KMS-11 (cell line): ENCODE data around the gene NRP1.

Experiments
- H2AFZ ChIP-seq: fragments of 200-600 bp; sonication (generic); 2 replicates; pipeline ENCODE4 v1.6.1; 2016; ENCODE audit warnings: antibody characterized with exemption, mixed run types, low read depth
- H3K27ac ChIP-seq: fragments of 200-600 bp; sonication (generic); 2 replicates; pipeline ENCODE4 v1.6.1; 2016; ENCODE audit warnings: mild to moderate bottlenecking, mixed run types
- H3K27me3 ChIP-seq: fragments of 200-600 bp; sonication (generic); 2 replicates; pipeline ENCODE4 v1.6.1; 2017; ENCODE audit warnings: mild to moderate bottlenecking, low read depth, mixed run types, moderate library complexity; ENCODE audit not compliant: insufficient read depth
- H3K36me3 ChIP-seq: fragments of 200-600 bp; sonication (generic); 2 replicates; pipeline ENCODE4 v1.6.1; 2017; ENCODE audit warnings: mild to moderate bottlenecking, mixed run types; ENCODE audit not compliant: insufficient read depth
- H3K4me1 ChIP-seq: fragments of 200-600 bp; sonication (generic); 2 replicates; pipeline ENCODE4 v1.6.1; 2016; ENCODE audit warnings: mild to moderate bottlenecking, low read depth, mixed run types; ENCODE audit not compliant: poor library complexity, severe bottlenecking
- H3K4me2 ChIP-seq: fragments of 200-600 bp; sonication (generic); 2 replicates; pipeline ENCODE4 v1.7.0; 2016; ENCODE audit warnings: mild to moderate bottlenecking, mixed run types
- H3K4me3 ChIP-seq: fragments of 200-600 bp; sonication (generic); IDR thresholded peaks from 2 replicates; pipeline ENCODE4 v1.6.1; 2017; ENCODE audit warnings: low read depth, low read length, mixed read lengths; ENCODE audit not compliant: insufficient read depth
- H3K79me2 ChIP-seq: fragments of 200-600 bp; sonication (generic); 2 replicates; pipeline ENCODE4 v1.6.1; 2016; ENCODE audit warnings: low read depth, mixed run types; ENCODE audit not compliant: insufficient read depth
- H3K9ac ChIP-seq: fragments of 200-600 bp; sonication (generic); 2 replicates; pipeline ENCODE4 v1.6.1; 2016; ENCODE audit warnings: mild to moderate bottlenecking, mixed run types
- H4K20me1 ChIP-seq: fragments of 200-600 bp; sonication (generic); 2 replicates; pipeline ENCODE4 v1.6.1; 2016; ENCODE audit warnings: mild to moderate bottlenecking, mixed run types; ENCODE audit not compliant: insufficient read depth
- CTCF ChIP-seq: fragments of 200-600 bp; sonication (generic); conservative IDR thresholded peaks from 2 replicates; pipeline ENCODE4 v1.6.1; 2017; ENCODE audit warnings: low read depth, mild to moderate bottlenecking, antibody characterized with exemption, low read length, moderate library complexity, mixed read lengths

NRP1 gene

GRCh38 chr10:33164060-33164709 is 170.3 kb downstream of the NRP1 start:
- Histone ChIP-seq H3K9ac (no peak overlapping the region), H3K4me1 (no peaks in the 10 kb centered on the region)

GRCh38 chr10:33162248-33162575 is 172.3 kb downstream of the NRP1 start:
- Histone ChIP-seq H2AFZ (no peak overlapping the region), H4K20me1 (no peaks in the 10 kb centered on the region), H3K36me3 (no peaks in the 10 kb centered on the region), H3K27ac (no peak overlapping the region), H3K27me3 (no peaks in the 10 kb centered on the region), H3K9ac (no peak overlapping the region), H3K79me2 (no peaks in the 10 kb centered on the region), H3K4me2 (no peak overlapping the region), H3K4me3 (no peak overlapping the region), H3K4me1 (no peaks in the 10 kb centered on the region)
- TF ChIP-seq CTCF: no peak

More at GRCh38 chr10:33164060-33164709, 170.3 kb downstream of the NRP1 start:
- Histone ChIP-seq H3K4me3 (no peak overlapping the region), H4K20me1 (no peaks in the 10 kb centered on the region), H3K27ac (no peak overlapping the region), H3K4me2 (no peak overlapping the region), H3K36me3 (no peaks in the 10 kb centered on the region), H3K27me3 (no peaks in the 10 kb centered on the region), H2AFZ (no peak overlapping the region), H3K79me2 (no peaks in the 10 kb centered on the region)
- TF ChIP-seq CTCF: no peak

GRCh38 chr10:33161550-33162247 is 172.8 kb downstream of the NRP1 start:
- Histone ChIP-seq H3K27ac (no peak overlapping the region), H3K27me3 (no peaks in the 10 kb centered on the region), H3K4me1 (no peaks in the 10 kb centered on the region), H3K9ac (no peak overlapping the region), H3K79me2 (no peaks in the 10 kb centered on the region), H3K36me3 (no peaks in the 10 kb centered on the region), H4K20me1 (no peaks in the 10 kb centered on the region), H3K4me3 (no peak overlapping the region), H3K4me2 (no peak overlapping the region), H2AFZ (no peak overlapping the region)
- no peak for TF ChIP-seq CTCF

- Histone ChIP-seq H2AFZ (no peak overlapping the region), H3K79me2 (no peaks in the 10 kb centered on the region), H3K4me2 (no peak overlapping the region), H3K36me3 (no peaks in the 10 kb centered on the region), H3K27me3 (no peaks in the 10 kb centered on the region), H3K9ac (no peak overlapping the region), H4K20me1 (no peaks in the 10 kb centered on the region), H3K27ac (no peak overlapping the region), H3K4me1 (no peaks in the 10 kb centered on the region), H3K4me3 (no peak overlapping the region)
- no peak for TF ChIP-seq CTCF
Observed at GRCh38 chr10:33160151-33160550, 174.3 kb downstream of the NRP1 start.
